Effector memory CD8-positive, alpha-beta T cell (primary cell): ENCODE data around the gene MGME1.
A peak's percentile ranks its signal among the peaks of the same experiment; 100 is the strongest.

Experiments
- ATAC-seq: fragments of 150-1000 bp; cut with Tn5 transposase; replicated peaks from 2 replicates; pipeline ENCODE4 v1.10.0; 2021; ENCODE audit warnings: mild to moderate bottlenecking, moderate library complexity
- DNase-seq, 3 experiments: peaks; one replicate each; pipeline ENCODE4 v3.0.0; 2021
- H3K27ac Mint-ChIP-seq, 2 donors: one replicate each; pipeline ENCODE4 v1.8.0; 2022; ENCODE audit warnings: mild to moderate bottlenecking in 2 of 2, mixed read lengths in 2 of 2, moderate library complexity in 2 of 2
- H3K27me3 Mint-ChIP-seq, 2 donors: one replicate each; pipeline ENCODE4 v1.8.0; 2022; ENCODE audit warnings: mixed read lengths in 2 of 2
- H3K36me3 Mint-ChIP-seq: one replicate; pipeline ENCODE4 v1.8.0; 2022; ENCODE audit warnings: mild to moderate bottlenecking, moderate library complexity, mixed read lengths; ENCODE audit not compliant: insufficient read depth
- H3K4me1 Mint-ChIP-seq, 2 donors: one replicate each; pipeline ENCODE4 v1.8.0; 2022; ENCODE audit warnings: low read depth in 2 of 2, mixed read lengths in 2 of 2
- H3K4me3 Mint-ChIP-seq, 2 donors: one replicate each; pipeline ENCODE4 v1.8.0; 2022; ENCODE audit warnings: mild to moderate bottlenecking in 2 of 2, mixed read lengths in 2 of 2, moderate library complexity in 2 of 2
- H3K9me3 Mint-ChIP-seq, 2 donors: one replicate each; pipeline ENCODE4 v1.8.0; 2022; ENCODE audit warnings: mixed read lengths in 2 of 2

MGME1 gene

GRCh38 chr20:17935186-17935585, 33.6 kb upstream of the MGME1 start:
- Mint-ChIP-seq H3K27me3 (peaks cover 2 to 16% of the 10 kb centered on the region in 2 donors), H3K4me1 (peaks cover 6 to 7% of the 10 kb centered on the region in 2 donors), H3K36me3 (peaks cover 6% of the 10 kb centered on the region), H3K27ac (no peak overlapping the region), H3K9me3 (no peaks in the 10 kb centered on the region), H3K4me3 (no peak overlapping the region)
- ATAC-seq (no peak), DNase-seq (no peak)

GRCh38 chr20:17935761-17936160, 33.1 kb upstream of the MGME1 start:
- H3K4me1 Mint-ChIP-seq, result peaks cover 6 to 7% of the 10 kb centered on the region in 2 donors
- no peak overlapping the region for H3K27ac Mint-ChIP-seq
- DNase-seq (no peak), ATAC-seq (no peak)
- no peaks in the 10 kb centered on the region for H3K9me3 Mint-ChIP-seq
- peaks cover 6% of the 10 kb centered on the region for H3K36me3 Mint-ChIP-seq
- no peak overlapping the region for H3K4me3 Mint-ChIP-seq
- peaks cover 0 to 16% of the 10 kb centered on the region in 2 donors for H3K27me3 Mint-ChIP-seq

GRCh38 chr20:17936286-17936760, 32.5 kb upstream of the MGME1 start:
- Mint-ChIP-seq H3K27ac (no peak overlapping the region), H3K9me3 (no peaks in the 10 kb centered on the region), H3K27me3 (peaks cover 0 to 16% of the 10 kb centered on the region in 2 donors), H3K4me1 (peaks cover 6 to 7% of the 10 kb centered on the region in 2 donors), H3K36me3 (peaks cover 9% of the 10 kb centered on the region), H3K4me3 (no peak overlapping the region)
- ATAC-seq, result no peak
- DNase-seq, result no peak

GRCh38 chr20:17936761-17937732, 31.8 kb upstream of the MGME1 start:
- no peak for ATAC-seq
- peaks cover 16% of the 10 kb centered on the region for H3K36me3 Mint-ChIP-seq
- H3K27ac Mint-ChIP-seq, result peak overlapping the region in 1 of 2 donors; percentile 66

GRCh38 chr20:17938871-17939619, 29.8 kb upstream of the MGME1 start:
- peak overlapping the region; percentile 21 to 34 for H3K4me3 Mint-ChIP-seq
- H3K4me1 Mint-ChIP-seq, result peaks cover 6 to 7% of the 10 kb centered on the region in 2 donors
- H3K36me3 Mint-ChIP-seq, result peaks cover 32% of the 10 kb centered on the region
- no peaks in the 10 kb centered on the region for H3K27me3 Mint-ChIP-seq
- peak; percentile 37 to 63 (median 47) for DNase-seq
- H3K27ac Mint-ChIP-seq, result peak overlapping the region; percentile 41 to 51
- H3K9me3 Mint-ChIP-seq, result no peaks in the 10 kb centered on the region
- peak; percentile 92 for ATAC-seq

More at GRCh38 chr20:17936761-17937732, 31.8 kb upstream of the MGME1 start:
- Mint-ChIP-seq H3K4me1 (peaks cover 6 to 7% of the 10 kb centered on the region in 2 donors), H3K9me3 (no peaks in the 10 kb centered on the region), H3K4me3 (no peak overlapping the region), H3K27me3 (peaks cover 0 to 15% of the 10 kb centered on the region in 2 donors)
- no peak for DNase-seq

GRCh38 chr20:17939622-17940223, 29.1 kb upstream of the MGME1 start:
- no peak for ATAC-seq
- peaks cover 39% of the 10 kb centered on the region for H3K36me3 Mint-ChIP-seq
- H3K27me3 Mint-ChIP-seq, result no peaks in the 10 kb centered on the region

GRCh38 chr20:17940224-17940971, 28.4 kb upstream of the MGME1 start:
- peaks cover 45% of the 10 kb centered on the region for H3K36me3 Mint-ChIP-seq
- DNase-seq (no peak), ATAC-seq (no peak)
- no peaks in the 10 kb centered on the region for H3K27me3 Mint-ChIP-seq
- H3K9me3 Mint-ChIP-seq, result no peaks in the 10 kb centered on the region
- H3K4me3 Mint-ChIP-seq, result no peak overlapping the region
- H3K27ac Mint-ChIP-seq, result peak overlapping the region; percentile 15 to 51
- H3K4me1 Mint-ChIP-seq, result peaks cover 6 to 7% of the 10 kb centered on the region in 2 donors

More at GRCh38 chr20:17939622-17940223, 29.1 kb upstream of the MGME1 start:
- DNase-seq, result no peak
- Mint-ChIP-seq H3K27ac (peak overlapping the region; percentile 41 to 51), H3K9me3 (no peaks in the 10 kb centered on the region), H3K4me3 (no peak overlapping the region), H3K4me1 (peaks cover 6 to 7% of the 10 kb centered on the region in 2 donors)

GRCh38 chr20:17941087-17941825, 27.6 kb upstream of the MGME1 start:
- Mint-ChIP-seq H3K4me1 (peaks cover 6 to 7% of the 10 kb centered on the region in 2 donors), H3K36me3 (peaks cover 54% of the 10 kb centered on the region), H3K9me3 (no peaks in the 10 kb centered on the region), H3K27ac (no peak overlapping the region), H3K27me3 (no peaks in the 10 kb centered on the region), H3K4me3 (no peak overlapping the region)
- no peak for ATAC-seq
- no peak for DNase-seq

GRCh38 chr20:17941826-17942196, 27.0 kb upstream of the MGME1 start:
- Mint-ChIP-seq H3K4me1 (peaks cover 6 to 7% of the 10 kb centered on the region in 2 donors), H3K9me3 (no peaks in the 10 kb centered on the region), H3K27ac (no peak overlapping the region), H3K36me3 (peaks cover 60% of the 10 kb centered on the region), H3K4me3 (no peak overlapping the region), H3K27me3 (no peaks in the 10 kb centered on the region)
- ATAC-seq (no peak), DNase-seq (no peak)

GRCh38 chr20:17943343-17943742, 25.5 kb upstream of the MGME1 start:
- no peaks in the 10 kb centered on the region for H3K9me3 Mint-ChIP-seq
- no peak overlapping the region for H3K4me3 Mint-ChIP-seq
- DNase-seq (no peak), ATAC-seq (no peak)
- peaks cover 6 to 7% of the 10 kb centered on the region in 2 donors for H3K4me1 Mint-ChIP-seq
- no peaks in the 10 kb centered on the region for H3K27me3 Mint-ChIP-seq
- peak overlapping the region in 1 of 2 donors; percentile 69 for H3K27ac Mint-ChIP-seq
- H3K36me3 Mint-ChIP-seq, result peaks cover 75% of the 10 kb centered on the region

GRCh38 chr20:17944854-17945474, 23.9 kb upstream of the MGME1 start:
- Mint-ChIP-seq H3K4me1 (peaks cover 0 to under 1% of the 10 kb centered on the region in 2 donors), H3K27ac (peak overlapping the region; percentile 50 to 56), H3K36me3 (peaks cover 84% of the 10 kb centered on the region), H3K9me3 (no peaks in the 10 kb centered on the region), H3K4me3 (no peak overlapping the region), H3K27me3 (no peaks in the 10 kb centered on the region)
- DNase-seq, result no peak
- no peak for ATAC-seq

- H3K4me1 Mint-ChIP-seq, result no peaks in the 10 kb centered on the region
- peak overlapping the region; percentile 50 to 62 for H3K27ac Mint-ChIP-seq
- no peaks in the 10 kb centered on the region for H3K27me3 Mint-ChIP-seq
- ATAC-seq (no peak), DNase-seq (no peak)
- H3K36me3 Mint-ChIP-seq, result peaks cover 95% of the 10 kb centered on the region
- no peaks in the 10 kb centered on the region for H3K9me3 Mint-ChIP-seq
- H3K4me3 Mint-ChIP-seq, result no peak overlapping the region
Observed at GRCh38 chr20:17946040-17946439, 22.8 kb upstream of the MGME1 start.
